Fibroblast of skin of left quadriceps (primary cell): ENCODE data around the gene GALNT13.

Source experiments
- DNase-seq, 2 experiments: peaks; one replicate each; pipeline ENCODE4 v3.0.0-alpha.2; 2013; ENCODE audit warnings: low read depth in 2 of 2

GALNT13 gene

GRCh38 chr2:154306266-154306970 is 434.7 kb downstream of the GALNT13 start:
- DNase-seq: no peak

DNA sequence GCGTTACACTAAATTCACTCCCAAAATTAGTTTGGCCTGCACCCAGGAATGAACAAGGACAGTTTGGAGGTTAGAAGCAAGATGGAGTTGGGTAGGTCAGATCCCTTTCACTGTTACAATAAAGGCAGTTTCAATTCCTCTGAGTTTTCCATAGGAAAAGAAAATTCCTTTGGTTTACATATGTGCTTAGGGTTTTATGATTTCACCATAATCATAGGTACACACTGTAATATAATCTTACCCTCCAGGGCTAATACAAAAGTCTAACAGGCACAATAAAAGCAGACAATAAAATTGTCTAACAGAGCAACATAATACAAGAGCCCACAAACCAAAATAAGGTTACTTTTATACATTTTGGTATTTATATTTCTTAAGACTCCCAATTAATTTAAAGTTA is 435.3 kb downstream of the GALNT13 start:
- DNase-seq: no peak

DNA sequence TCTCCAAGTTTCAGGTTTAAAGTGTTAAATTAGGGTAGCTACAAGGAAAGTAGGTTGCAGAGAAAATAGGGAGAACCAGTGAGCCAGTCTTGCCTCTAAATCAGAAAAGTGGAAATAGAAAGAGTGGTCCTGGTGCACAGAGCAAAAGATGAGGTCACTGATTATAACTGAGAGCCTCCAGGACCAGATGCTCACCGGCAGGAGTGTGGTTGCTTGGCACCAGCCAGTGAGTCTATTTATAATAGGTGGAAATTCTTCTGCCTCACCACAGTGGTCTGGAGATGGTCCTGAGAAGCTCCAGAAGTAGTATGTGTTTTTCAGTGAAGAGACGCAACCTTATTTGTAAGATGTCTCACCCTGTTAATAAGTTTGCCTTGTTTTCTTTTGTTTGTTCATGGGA is 452.9 kb downstream of the GALNT13 start:
- no peak for DNase-seq

- no peak for DNase-seq
Measured at GRCh38 chr2:154329510-154329909, 457.8 kb downstream of the GALNT13 start.

DNA sequence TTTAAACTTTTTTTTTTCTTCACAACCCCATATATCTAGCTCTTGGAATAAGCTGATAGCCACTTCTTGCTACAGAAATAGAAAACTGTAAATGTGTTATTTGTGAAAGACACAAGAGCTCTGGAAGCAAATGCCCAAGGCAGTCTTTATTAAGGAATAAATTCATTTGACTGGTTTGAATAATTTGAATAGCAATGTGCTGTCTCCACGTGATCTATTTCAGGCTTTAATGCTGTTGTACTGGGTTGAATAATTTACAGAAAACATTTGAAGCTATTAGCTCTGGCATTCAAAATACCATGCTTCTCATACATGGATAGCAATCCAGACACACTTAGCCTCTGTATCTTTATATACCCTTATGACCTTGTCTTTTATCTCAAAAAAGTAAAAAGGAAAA is 460.1 kb downstream of the GALNT13 start:
- no peak for DNase-seq

GRCh38 chr2:154336201-154336600 is 464.5 kb downstream of the GALNT13 start:
- DNase-seq: no peak

DNA sequence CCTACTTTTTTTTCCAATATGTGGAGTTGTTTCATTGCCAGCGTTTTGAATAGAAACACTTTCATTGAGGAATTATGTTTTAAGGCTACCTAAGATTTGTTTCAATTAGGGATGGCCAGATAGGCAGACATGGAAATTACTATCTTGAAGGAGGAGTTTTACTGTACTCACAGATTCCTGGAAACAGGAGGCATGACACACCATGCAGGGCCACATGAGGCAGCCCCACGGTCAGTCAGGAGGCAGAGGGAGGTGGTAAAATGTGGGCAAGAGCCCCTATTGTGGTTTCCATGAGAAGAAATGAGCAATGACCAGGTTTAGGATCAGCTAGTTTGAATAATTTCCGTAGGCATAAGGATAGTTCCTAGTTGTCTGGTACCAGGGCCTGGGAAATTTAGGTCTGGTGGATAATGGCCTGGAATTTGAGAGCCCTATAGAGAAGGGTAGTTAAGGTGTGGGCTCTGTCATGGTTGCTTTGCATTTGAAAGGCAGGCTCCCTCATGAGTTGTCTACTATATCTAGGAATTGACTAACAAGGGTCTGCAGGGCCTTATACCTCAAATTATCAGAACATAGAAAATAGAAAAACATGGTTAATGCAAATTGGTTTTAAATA is 466.7 kb downstream of the GALNT13 start:
- DNase-seq: no peak

- DNase-seq: no peak
Measured at GRCh38 chr2:154343282-154343681, 471.6 kb downstream of the GALNT13 start.

- no peak for DNase-seq
Measured at GRCh38 chr2:154350911-154351310, 479.2 kb downstream of the GALNT13 start.

- DNase-seq: no peak
Measured at GRCh38 chr2:154361276-154361675, 489.6 kb downstream of the GALNT13 start.

DNA sequence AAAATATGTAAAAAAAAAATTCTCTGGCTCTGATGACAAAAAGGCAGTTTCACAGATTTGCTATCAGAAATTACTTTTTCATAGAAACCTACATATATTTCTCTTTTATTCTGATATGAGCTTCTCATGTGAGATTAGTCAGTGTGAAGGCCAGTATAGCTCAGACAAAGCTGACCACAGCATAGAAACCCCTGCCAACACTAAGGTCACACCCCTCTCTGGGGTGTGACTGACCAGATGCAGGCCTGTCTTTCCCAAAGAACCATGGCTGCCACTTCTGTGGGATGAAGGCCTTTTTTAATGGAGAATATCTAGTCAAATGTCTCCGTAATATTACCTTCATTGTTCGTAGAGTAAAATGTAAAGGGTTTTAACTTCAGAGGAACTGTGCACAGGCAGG is 496.4 kb downstream of the GALNT13 start:
- no peak for DNase-seq

- no peak for DNase-seq
Measured at GRCh38 chr2:154370873-154371272, 499.2 kb downstream of the GALNT13 start.

DNA sequence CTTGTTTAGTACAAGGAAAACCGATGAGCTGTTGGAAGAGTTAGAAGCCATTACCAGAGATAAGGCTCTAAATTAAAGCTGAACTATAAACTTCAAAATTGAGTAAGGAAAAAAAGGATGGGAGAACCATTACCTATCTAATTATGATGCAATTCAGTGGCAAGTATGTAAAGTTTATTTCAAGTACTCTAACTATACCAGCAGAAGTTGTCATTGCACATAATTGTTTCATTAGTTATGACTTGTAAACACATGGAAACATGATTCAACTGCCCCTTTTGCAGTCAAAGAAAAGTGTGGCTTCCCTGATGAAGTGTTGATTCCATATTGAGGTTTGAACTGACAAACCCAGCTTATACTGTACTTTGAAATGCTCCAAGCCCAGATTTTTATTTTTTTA is 502.7 kb downstream of the GALNT13 start:
- no peak for DNase-seq

GRCh38 chr2:154375579-154375931 is 503.8 kb downstream of the GALNT13 start:
- peak; percentile 9 to 12 for DNase-seq

GRCh38 chr2:154381931-154382794 is 510.4 kb downstream of the GALNT13 start:
- no peak for DNase-seq

DNA sequence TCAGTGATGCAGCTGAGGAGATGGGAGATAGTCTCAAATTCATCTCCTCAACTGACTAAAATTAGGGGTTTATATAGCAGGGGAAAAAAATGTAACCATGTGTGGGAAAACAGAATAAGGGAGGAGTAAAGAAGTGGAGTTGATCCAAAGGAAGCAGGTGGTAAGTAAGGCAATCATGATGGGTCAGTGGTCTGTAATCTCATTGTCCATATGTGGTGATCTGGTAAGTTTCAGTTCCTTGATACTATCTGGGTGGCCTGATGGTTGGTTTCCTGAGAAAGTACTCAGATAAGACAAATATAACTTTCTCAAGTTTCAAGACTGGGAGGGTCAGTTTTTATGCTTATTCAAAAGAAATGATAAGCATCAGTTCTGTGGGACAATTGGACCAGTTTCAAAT is 514.5 kb downstream of the GALNT13 start:
- DNase-seq: no peak

DNA sequence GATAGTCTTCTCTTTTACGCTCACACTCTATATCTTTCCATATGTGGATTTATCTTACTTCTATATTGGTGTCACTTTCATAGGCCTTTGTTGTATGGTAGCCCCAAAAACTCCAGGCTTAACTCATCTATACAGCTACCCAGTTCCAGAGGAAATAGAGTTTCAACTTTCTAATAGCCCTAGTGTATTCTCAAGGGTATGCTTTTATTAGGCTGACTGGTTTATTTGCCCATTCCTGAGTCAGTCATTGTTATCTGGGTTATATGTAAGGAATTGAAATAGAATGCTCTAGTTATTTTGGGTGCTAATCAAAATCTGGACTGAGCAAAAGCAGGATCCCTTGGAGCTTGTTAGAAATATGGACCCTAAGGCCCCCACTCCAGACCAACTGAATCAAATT is 519.3 kb downstream of the GALNT13 start:
- no peak for DNase-seq

GRCh38 chr2:154392256-154392655 is 520.5 kb downstream of the GALNT13 start:
- no peak for DNase-seq

DNA sequence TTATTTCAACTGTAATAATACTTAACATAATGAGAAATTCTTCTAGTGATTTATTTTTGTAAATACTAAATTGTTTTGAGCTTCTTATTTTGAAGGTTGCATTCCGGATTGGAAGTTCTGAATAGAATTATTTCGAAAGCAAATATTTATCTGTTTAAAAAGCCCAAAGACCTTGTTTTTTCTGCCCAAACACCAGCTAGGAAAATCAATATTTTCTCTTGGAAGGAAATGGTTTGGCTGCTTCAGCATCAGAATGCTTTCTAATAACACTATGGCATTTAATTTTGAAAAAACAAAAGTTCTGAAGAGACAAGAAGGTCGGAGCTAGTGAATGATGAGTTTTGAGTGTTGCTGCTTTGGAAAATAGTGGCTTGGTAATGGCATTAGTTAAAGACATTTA is 522.9 kb downstream of the GALNT13 start:
- DNase-seq: no peak

DNA sequence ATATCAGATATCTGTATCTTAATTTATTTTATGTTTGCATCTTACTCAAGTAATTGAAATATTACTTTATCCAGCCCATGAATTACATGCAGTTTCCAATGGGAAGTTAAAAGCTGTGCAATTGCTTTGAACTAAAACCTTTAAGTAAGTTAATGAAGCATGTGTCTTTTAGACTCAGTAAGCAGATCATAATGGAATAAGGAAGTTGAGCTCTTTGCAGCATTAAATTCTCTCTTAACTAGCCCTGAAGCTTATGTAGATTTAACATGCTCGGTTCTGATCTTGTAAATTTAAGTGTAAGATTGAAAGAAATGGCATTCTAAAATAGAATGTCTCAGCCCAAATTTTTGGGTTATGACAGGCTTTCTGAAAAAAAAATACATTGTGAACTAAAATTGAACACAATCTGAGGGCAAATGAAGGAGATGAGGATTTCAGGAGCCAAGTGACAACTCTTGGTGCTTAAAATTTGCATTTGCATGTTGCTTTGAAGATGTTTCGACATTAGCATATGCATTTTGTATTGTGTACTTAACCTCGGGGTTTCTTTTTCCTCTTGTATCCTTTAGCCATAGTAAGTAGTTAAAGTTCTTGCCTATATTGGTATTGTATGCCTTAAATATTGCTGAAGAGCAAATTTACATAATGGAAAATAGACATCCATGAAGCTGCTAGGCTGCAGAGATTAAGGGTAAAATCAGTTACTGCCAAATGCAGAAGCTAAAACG is 529.0 kb downstream of the GALNT13 start:
- DNase-seq: no peak

- DNase-seq: peak; percentile 17
Measured at GRCh38 chr2:154402213-154402612, 530.5 kb downstream of the GALNT13 start.

- no peak for DNase-seq
Measured at GRCh38 chr2:154403242-154403790, 531.6 kb downstream of the GALNT13 start.
